HEK293 (cell line): Measurements from ENCODE around the gene RBMS3.

ENCODE experiments used
- HOXA7 ChIP-seq: sonication (generic); formaldehyde crosslinking; IDR thresholded peaks from 2 replicates; pipeline ENCODE4 v1.8.1; 2022; ENCODE audit warnings: missing genetic modification reagents, borderline replicate concordance
- ZNF174 ChIP-seq: fragments of 450-650 bp; formaldehyde crosslinking; IDR thresholded peaks from 2 replicates; pipeline ENCODE4 v1.5.0; 2017; ENCODE audit warnings: missing biosample characterization, mild to moderate bottlenecking, missing genetic modification characterization
- ZNF394 ChIP-seq: fragments of 450-650 bp; formaldehyde crosslinking; IDR thresholded peaks from 2 replicates; pipeline ENCODE4 v1.5.1; 2016; ENCODE audit warnings: missing biosample characterization, missing genetic modification characterization, mild to moderate bottlenecking, moderate library complexity, borderline replicate concordance
- ZNF701 ChIP-seq: fragments of 450-650 bp; formaldehyde crosslinking; IDR thresholded peaks from 2 replicates; pipeline ENCODE4 v1.5.1; 2016; ENCODE audit warnings: missing biosample characterization, missing genetic modification characterization
- TF ChIP-seq, protein P1 (sequence below): fragments of 450-650 bp; formaldehyde crosslinking; IDR thresholded peaks from 2 replicates; pipeline ENCODE4 v1.5.1; 2016; ENCODE audit warnings: missing biosample characterization, missing genetic modification characterization

DNA sequence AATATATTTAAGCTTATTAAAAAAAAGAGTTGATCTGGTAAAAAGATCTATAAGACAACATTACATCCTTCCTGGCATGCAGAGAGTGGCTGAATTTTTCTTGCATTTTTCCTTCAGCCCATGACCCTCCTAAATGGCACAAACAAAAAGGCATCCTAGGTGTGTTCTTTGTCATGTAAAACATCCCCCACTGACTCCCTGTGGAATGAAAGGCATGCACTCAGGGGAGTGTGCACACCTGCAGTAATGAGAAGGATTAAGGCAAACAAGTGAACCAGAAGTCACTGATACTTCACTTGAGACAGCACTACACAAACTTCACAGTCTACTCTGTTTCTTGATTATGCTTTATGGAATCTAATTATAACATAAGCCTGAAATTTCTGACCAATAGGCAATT is 195.0 kb downstream of the RBMS3 start:
- TF ChIP-seq ZNF394, result no peak
- TF ChIP-seq, protein P1, sequence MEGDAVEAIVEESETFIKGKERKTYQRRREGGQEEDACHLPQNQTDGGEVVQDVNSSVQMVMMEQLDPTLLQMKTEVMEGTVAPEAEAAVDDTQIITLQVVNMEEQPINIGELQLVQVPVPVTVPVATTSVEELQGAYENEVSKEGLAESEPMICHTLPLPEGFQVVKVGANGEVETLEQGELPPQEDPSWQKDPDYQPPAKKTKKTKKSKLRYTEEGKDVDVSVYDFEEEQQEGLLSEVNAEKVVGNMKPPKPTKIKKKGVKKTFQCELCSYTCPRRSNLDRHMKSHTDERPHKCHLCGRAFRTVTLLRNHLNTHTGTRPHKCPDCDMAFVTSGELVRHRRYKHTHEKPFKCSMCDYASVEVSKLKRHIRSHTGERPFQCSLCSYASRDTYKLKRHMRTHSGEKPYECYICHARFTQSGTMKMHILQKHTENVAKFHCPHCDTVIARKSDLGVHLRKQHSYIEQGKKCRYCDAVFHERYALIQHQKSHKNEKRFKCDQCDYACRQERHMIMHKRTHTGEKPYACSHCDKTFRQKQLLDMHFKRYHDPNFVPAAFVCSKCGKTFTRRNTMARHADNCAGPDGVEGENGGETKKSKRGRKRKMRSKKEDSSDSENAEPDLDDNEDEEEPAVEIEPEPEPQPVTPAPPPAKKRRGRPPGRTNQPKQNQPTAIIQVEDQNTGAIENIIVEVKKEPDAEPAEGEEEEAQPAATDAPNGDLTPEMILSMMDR (tag by site-specific recombination), result no peak
- no peak for TF ChIP-seq ZNF174 (tag by site-specific recombination)
- TF ChIP-seq ZNF701 (tag by site-specific recombination), result no peak
- TF ChIP-seq HOXA7 (CRISPR knock-in tag), result no peak
